Measurements from ENCODE around the gene SOX13. TPM values are rescaled to one million over a fixed set of nuclear protein-coding genes. Genes with fewer than 3 reads are reported as not detected.
"Not testable (repeated sequence)": the region's sequence is repeated elsewhere in the genome, so short reads cannot be mapped to it uniquely, and the experiment has no call there.

The SOX13 gene
- total RNA-seq, 1 donor from 2014 or later: not detected

DNA sequence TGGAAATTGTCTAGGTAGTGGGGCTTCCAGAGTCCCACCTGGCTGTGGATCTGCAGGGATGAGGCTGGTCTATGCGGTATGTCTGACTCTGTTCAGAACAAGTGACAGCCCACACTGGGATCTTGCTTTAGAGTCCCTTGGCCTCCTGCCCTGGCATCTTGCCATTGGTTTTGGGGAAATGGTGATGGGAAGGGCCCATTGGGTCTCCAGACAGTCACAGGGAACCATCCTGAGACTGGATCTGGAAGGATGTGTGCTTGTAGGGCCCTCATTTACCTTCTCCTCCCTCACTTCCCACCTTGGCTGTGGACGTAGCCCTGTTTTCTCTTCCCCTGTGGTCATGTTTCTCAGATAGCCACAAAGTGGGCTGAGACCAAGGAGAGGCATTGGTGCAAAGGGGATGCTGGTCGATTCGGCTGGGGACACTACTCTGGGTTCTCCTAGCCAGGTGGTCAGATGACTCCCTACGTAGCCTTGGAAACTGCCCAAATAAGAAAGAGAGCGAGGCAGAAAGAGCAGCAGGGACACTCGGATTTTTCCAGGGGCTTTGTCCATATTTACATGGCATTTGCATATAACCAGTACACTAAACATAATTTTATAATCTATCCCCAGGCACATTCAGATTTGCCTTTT is 15.1 kb downstream of the SOX13 start:
- ChIA-PET POLR2A (no interaction called here), CTCF (no interaction called here)
- H3K27ac Mint-ChIP-seq: no peak overlapping the region
- H3K36me3 Mint-ChIP-seq (ENCODE audit: low read depth): no peaks in the 10 kb centered on the region
- TF ChIP-seq CTCF (IDR thresholded peaks at IDR 0.05): no peak
- H3K9me3 Mint-ChIP-seq: no peaks in the 10 kb centered on the region
- no peak for ATAC-seq (ENCODE audit: low read depth)
- intact Hi-C loops (cut with micrococcal nuclease): no loop called here
- no peaks in the 10 kb centered on the region for H3K27me3 Mint-ChIP-seq
- no peak for DNase-seq
- H3K4me3 Mint-ChIP-seq: no peak overlapping the region
- no peaks in the 10 kb centered on the region for H3K4me1 Mint-ChIP-seq

DNA sequence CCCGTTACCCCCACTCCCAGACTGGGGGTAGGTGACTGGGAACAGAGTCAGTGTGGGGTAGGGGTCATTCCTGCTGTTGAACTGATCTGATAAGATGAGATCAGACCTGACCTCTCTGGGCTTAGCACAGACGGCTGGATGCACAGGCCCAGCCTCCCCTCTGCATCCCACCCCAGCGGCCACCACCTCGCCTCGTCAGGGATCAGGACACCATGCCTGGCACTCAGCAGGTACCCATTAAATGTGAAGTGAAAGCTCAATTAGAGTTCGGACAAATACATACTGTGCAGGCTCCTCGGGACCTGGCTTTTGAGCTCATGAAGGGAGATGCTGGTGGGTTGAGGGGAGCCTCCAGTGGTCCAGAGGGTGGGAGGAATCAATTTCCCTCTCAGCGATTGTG is 15.7 kb downstream of the SOX13 start:
- POLR2A ChIA-PET: no interaction called here
- H3K27ac Mint-ChIP-seq: no peak overlapping the region
- CTCF ChIA-PET: no interaction called here

DNA sequence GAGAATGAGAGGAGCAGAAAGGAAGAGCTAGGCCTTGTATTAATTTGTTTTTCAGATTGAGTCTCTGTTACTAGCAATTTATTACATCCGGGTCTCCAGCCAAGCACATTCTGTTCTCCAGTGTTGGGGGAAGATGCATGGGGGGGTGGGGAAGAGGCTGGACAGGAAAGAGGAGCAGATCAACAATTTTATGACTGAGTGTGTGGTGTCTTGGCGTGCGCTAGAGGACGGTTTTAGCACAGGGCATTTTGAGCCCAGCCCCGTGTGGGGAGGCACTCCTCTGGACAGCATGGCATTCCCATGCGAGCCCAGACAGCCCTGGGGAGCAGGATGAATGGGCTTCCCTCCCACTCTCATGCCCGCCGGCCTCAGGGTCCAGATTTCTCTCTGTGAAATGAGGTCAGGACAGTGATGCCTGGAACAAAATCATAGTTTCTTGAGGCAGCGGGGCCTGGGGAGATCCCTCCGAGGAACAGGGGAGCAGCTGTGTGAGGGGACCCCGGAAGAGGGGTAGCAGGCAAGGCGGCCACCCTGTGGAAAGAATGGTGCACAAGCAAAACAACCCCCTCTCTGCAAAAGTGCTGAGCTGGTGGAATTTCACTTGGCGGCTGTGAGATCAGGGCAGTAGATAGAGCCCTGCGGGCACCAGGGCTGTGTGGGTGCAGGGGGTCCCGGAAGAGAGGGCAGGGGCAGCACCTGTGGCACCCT is 16.3 kb downstream of the SOX13 start:
- intact Hi-C loops (cut with micrococcal nuclease): no loop called here
- no peak overlapping the region for H3K4me3 Mint-ChIP-seq
- H3K36me3 Mint-ChIP-seq (ENCODE audit: low read depth): no peaks in the 10 kb centered on the region
- DNase-seq (no peak), ATAC-seq (ENCODE audit: low read depth) (no peak)
- TF ChIP-seq CTCF (IDR thresholded peaks at IDR 0.05): no peak
- ChIA-PET CTCF (no interaction called here), POLR2A (no interaction called here)
- no peaks in the 10 kb centered on the region for H3K9me3 Mint-ChIP-seq
- H3K27me3 Mint-ChIP-seq: no peaks in the 10 kb centered on the region
- H3K4me1 Mint-ChIP-seq: no peaks in the 10 kb centered on the region
- H3K27ac Mint-ChIP-seq: no peak overlapping the region

More for the DNA sequence above, 15.7 kb downstream of the SOX13 start:
- no peak for TF ChIP-seq CTCF (IDR thresholded peaks at IDR 0.05)
- H3K4me1 Mint-ChIP-seq: no peaks in the 10 kb centered on the region
- no peak for ATAC-seq (ENCODE audit: low read depth)
- H3K36me3 Mint-ChIP-seq (ENCODE audit: low read depth): no peaks in the 10 kb centered on the region
- H3K4me3 Mint-ChIP-seq: no peak overlapping the region
- intact Hi-C loops (cut with micrococcal nuclease): no loop called here
- no peak for DNase-seq
- H3K9me3 Mint-ChIP-seq: no peaks in the 10 kb centered on the region
- H3K27me3 Mint-ChIP-seq: no peaks in the 10 kb centered on the region

DNA sequence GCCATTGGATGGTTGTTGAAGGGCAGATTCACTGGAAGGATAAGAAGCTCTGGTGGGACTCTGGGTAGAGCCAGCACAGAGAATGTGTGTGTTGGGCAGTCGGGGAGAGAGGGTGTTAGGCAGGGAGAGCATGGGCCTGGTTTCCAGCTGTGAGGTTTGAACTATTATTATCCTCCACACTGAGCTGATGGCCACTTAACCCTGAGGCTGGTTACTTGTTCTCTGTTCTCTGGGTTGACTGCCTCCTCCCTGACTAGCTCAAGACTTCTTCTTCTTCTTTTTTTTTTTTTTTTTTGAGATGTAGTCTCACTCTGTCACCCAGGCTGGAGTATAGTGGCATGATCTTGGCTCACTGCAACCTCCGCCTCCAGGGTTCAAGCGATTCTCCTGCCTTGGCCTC is 17.2 kb downstream of the SOX13 start:
- H3K4me1 Mint-ChIP-seq; CTCF ChIA-PET; intact Hi-C loops (cut with micrococcal nuclease); H3K27me3 Mint-ChIP-seq; H3K36me3 Mint-ChIP-seq (ENCODE audit: low read depth); H3K9me3 Mint-ChIP-seq; ATAC-seq (ENCODE audit: low read depth); DNase-seq; H3K4me3 Mint-ChIP-seq; H3K27ac Mint-ChIP-seq: not testable (repeated sequence)
- POLR2A ChIA-PET: interaction anchor here (0.6 kb wide), 1 partner anchor 121 kb away, joined by 3 read pairs; no protein-coding TSS in a partner anchor

- CTCF ChIA-PET: no interaction called here
- Mint-ChIP-seq H3K4me3 (no peak overlapping the region), H3K4me1 (no peaks in the 10 kb centered on the region), H3K36me3 (ENCODE audit: low read depth) (no peaks in the 10 kb centered on the region), H3K27me3 (peaks cover 1% of the 10 kb centered on the region), H3K27ac (no peak overlapping the region), H3K9me3 (no peaks in the 10 kb centered on the region)
- DNase-seq (no peak), ATAC-seq (ENCODE audit: low read depth) (no peak)
- TF ChIP-seq CTCF (IDR thresholded peaks at IDR 0.05): no peak
- intact Hi-C loops (cut with micrococcal nuclease): no loop called here
- POLR2A ChIA-PET: no interaction called here
Observed at GRCh38 chr1:204091066-204091465, 18.2 kb downstream of the SOX13 start.

Measured in activated B cell treated with CpG ODN at 0.5 μM for 24 hours (primary cell).